Activated CD8-positive, alpha-beta T cell treated with anti-CD3 and anti-CD28 coated beads for 36 hours (primary cell): ENCODE data around the gene MAGOHB. TPM values are rescaled to one million over a fixed set of nuclear protein-coding genes. Genes with fewer than 3 reads are reported as not detected.

ENCODE experiments used
- ATAC-seq: fragments of 200-7000 bp; cut with Tn5 transposase; one replicate; pipeline ENCODE4 v1.10.0; 2021; ENCODE audit warnings: mild to moderate bottlenecking, moderate library complexity
- CTCF ChIA-PET: fragments of 350-600 bp; sonication (Branson Sonifier 250); formaldehyde crosslinking; loops from one replicate; lab custom pipeline; 2021; ENCODE audit warnings: antibody characterized with exemption; lab: Charles Lee
- POLR2A ChIA-PET: fragments of 350-600 bp; sonication (Branson Sonifier 250); formaldehyde crosslinking; loops from one replicate; lab custom pipeline; 2021; ENCODE audit warnings: antibody characterized with exemption; lab: Charles Lee
- DNase-seq: peaks from one replicate; pipeline ENCODE4 v3.0.0-alpha.2; 2020
- H3K27ac Mint-ChIP-seq: one replicate; pipeline ENCODE4 v1.8.0; 2021; ENCODE audit warnings: mild to moderate bottlenecking, mixed read lengths
- H3K27me3 Mint-ChIP-seq: one replicate; pipeline ENCODE4 v1.8.0; 2021; ENCODE audit warnings: mixed read lengths
- H3K36me3 Mint-ChIP-seq: one replicate; pipeline ENCODE4 v1.8.0; 2021; ENCODE audit warnings: low read depth, mixed read lengths
- H3K4me1 Mint-ChIP-seq: one replicate; pipeline ENCODE4 v1.8.0; 2021; ENCODE audit warnings: low read depth, mixed read lengths
- H3K4me3 Mint-ChIP-seq: one replicate; pipeline ENCODE4 v1.8.0; 2021; ENCODE audit warnings: mild to moderate bottlenecking, moderate library complexity, mixed read lengths
- H3K9me3 Mint-ChIP-seq: one replicate; pipeline ENCODE4 v1.8.0; 2021; ENCODE audit warnings: mixed read lengths
- intact Hi-C: fragments of 100-400 bp; cut with micrococcal nuclease; formaldehyde crosslinking; loops from one replicate; pipeline ENCODE4 v1.10.0; 2022
- total RNA-seq, 2 experiments: library from RNA; stranded (reverse); gene quantifications; one replicate each; pipeline ENCODE4 v1.2.3, GENCODE V29; 2021
- TF ChIP-seq, protein P1 (sequence below): fragments of 200-600 bp; IDR thresholded peaks from one replicate; pipeline ENCODE4 v1.8.0; 2022; ENCODE audit warnings: antibody characterized with exemption, mild to moderate bottlenecking

MAGOHB gene
- total RNA-seq, 2 experiments from 2014 or later, result 80.4 to 85.6 TPM

GRCh38 chr12:10557766-10558165 is 55.6 kb downstream of the MAGOHB start:
- CTCF ChIA-PET, result interaction anchor here (1.3 to 2.4 kb wide), 4 partner anchors 9 to 192 kb away, joined by 3 to 18 read pairs (median 6); no protein-coding TSS in a partner anchor
- intact Hi-C loops, result loop anchor here (5.0 to 10.0 kb wide), 3 partner anchors 60 to 193 kb away; partner anchors contain the start of gene KLRK1
- POLR2A ChIA-PET, result interaction anchor here (0.7 to 4.0 kb wide), 15 partner anchors 12 to 888 kb away, joined by 3 to 73 read pairs (median 3); partner anchors contain the start of gene CLEC2D
- ATAC-seq (no peak), DNase-seq (no peak)
- TF ChIP-seq, protein P1, sequence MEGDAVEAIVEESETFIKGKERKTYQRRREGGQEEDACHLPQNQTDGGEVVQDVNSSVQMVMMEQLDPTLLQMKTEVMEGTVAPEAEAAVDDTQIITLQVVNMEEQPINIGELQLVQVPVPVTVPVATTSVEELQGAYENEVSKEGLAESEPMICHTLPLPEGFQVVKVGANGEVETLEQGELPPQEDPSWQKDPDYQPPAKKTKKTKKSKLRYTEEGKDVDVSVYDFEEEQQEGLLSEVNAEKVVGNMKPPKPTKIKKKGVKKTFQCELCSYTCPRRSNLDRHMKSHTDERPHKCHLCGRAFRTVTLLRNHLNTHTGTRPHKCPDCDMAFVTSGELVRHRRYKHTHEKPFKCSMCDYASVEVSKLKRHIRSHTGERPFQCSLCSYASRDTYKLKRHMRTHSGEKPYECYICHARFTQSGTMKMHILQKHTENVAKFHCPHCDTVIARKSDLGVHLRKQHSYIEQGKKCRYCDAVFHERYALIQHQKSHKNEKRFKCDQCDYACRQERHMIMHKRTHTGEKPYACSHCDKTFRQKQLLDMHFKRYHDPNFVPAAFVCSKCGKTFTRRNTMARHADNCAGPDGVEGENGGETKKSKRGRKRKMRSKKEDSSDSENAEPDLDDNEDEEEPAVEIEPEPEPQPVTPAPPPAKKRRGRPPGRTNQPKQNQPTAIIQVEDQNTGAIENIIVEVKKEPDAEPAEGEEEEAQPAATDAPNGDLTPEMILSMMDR, result no peak
- Mint-ChIP-seq H3K4me1 (peaks cover 55% of the 10 kb centered on the region), H3K27ac (peak overlapping the region; percentile 95), H3K4me3 (peak overlapping the region; percentile 86), H3K9me3 (peaks cover 5% of the 10 kb centered on the region), H3K27me3 (no peaks in the 10 kb centered on the region), H3K36me3 (peaks cover 72% of the 10 kb centered on the region)

- intact Hi-C loops, result loop anchor here (5.0 to 10.0 kb wide), 3 partner anchors 60 to 193 kb away; partner anchors contain the start of gene KLRK1
- no peak for DNase-seq
- H3K36me3 Mint-ChIP-seq, result peaks cover 74% of the 10 kb centered on the region
- no peak for ATAC-seq
- H3K9me3 Mint-ChIP-seq, result peaks cover 9% of the 10 kb centered on the region
- peak overlapping the region; percentile 86 for H3K4me3 Mint-ChIP-seq
- peak overlapping the region; percentile 95 for H3K27ac Mint-ChIP-seq
- POLR2A ChIA-PET, result interaction anchor here (0.7 to 4.0 kb wide), 14 partner anchors 12 to 888 kb away, joined by 3 to 73 read pairs (median 3); partner anchors contain the start of gene CLEC2D
- TF ChIP-seq, protein P1, result no peak
- CTCF ChIA-PET, result interaction anchor here (1.3 to 2.4 kb wide), 4 partner anchors 10 to 192 kb away, joined by 3 to 18 read pairs (median 6); no protein-coding TSS in a partner anchor
- peaks cover 57% of the 10 kb centered on the region for H3K4me1 Mint-ChIP-seq
- H3K27me3 Mint-ChIP-seq, result no peaks in the 10 kb centered on the region
Observed at GRCh38 chr12:10557329-10557728, 56.1 kb downstream of the MAGOHB start.

GRCh38 chr12:10554756-10555481 is 58.5 kb downstream of the MAGOHB start:
- ATAC-seq (peak; percentile 14), DNase-seq (peak; percentile 60)
- Mint-ChIP-seq H3K27me3 (no peaks in the 10 kb centered on the region), H3K4me3 (peak overlapping the region; percentile 86), H3K27ac (peak overlapping the region; percentile 99), H3K36me3 (peaks cover 71% of the 10 kb centered on the region), H3K4me1 (peaks cover 49% of the 10 kb centered on the region), H3K9me3 (peaks cover 13% of the 10 kb centered on the region)
- intact Hi-C loops, result loop anchor here (5.0 to 10.0 kb wide), 4 partner anchors 58 to 888 kb away; partner anchors contain the start of genes CLEC2D and KLRK1
- ChIA-PET CTCF (interaction anchor here (0.6 to 2.6 kb wide), 7 partner anchors 12 to 319 kb away, joined by 3 to 10 read pairs (median 3); no protein-coding TSS in a partner anchor), POLR2A (interaction anchor here (0.6 to 3.5 kb wide), 32 partner anchors 8 to 906 kb away, joined by 3 to 139 read pairs (median 7); partner anchors contain the start of genes CD69, CLEC2B, CLEC2D and GABARAPL1)
- TF ChIP-seq, protein P1, result no peak

GRCh38 chr12:10554228-10554755 is 59.1 kb downstream of the MAGOHB start:
- TF ChIP-seq, protein P1, result no peak
- Mint-ChIP-seq H3K27me3 (no peaks in the 10 kb centered on the region), H3K27ac (peak overlapping the region; percentile 99), H3K9me3 (peaks cover 15% of the 10 kb centered on the region), H3K4me3 (peak overlapping the region; percentile 86), H3K4me1 (peaks cover 51% of the 10 kb centered on the region), H3K36me3 (peaks cover 67% of the 10 kb centered on the region)
- ChIA-PET POLR2A (interaction anchor here (0.6 to 3.5 kb wide), 36 partner anchors 12 to 906 kb away, joined by 3 to 139 read pairs (median 6); partner anchors contain the start of genes CD69, CLEC2B, CLEC2D and GABARAPL1), CTCF (interaction anchor here (0.6 to 2.6 kb wide), 7 partner anchors 11 to 318 kb away, joined by 3 to 10 read pairs (median 3); no protein-coding TSS in a partner anchor)
- DNase-seq, result peak; percentile 68
- peak; percentile 38 for ATAC-seq
- intact Hi-C loops, result loop anchor here (5.0 to 10.0 kb wide), 2 partner anchors 189 to 887 kb away; partner anchors contain the start of gene CLEC2D

Other genes with a start within 250 kb of the MAGOHB start
- 100 to 1,000 TPM; 111 to 112 TPM for gene KLRK1, start 223.6 kb downstream of the MAGOHB start, total RNA-seq
- 1 to 10 TPM; 2.9 to 3.7 TPM for gene KLRC4, start 203.9 kb downstream of the MAGOHB start, total RNA-seq
- gene KLRC3, start 193.0 kb downstream of the MAGOHB start, total RNA-seq, result 1 to 10 TPM; 2.0 to 2.8 TPM
- gene KLRC2, start 177.6 kb downstream of the MAGOHB start, total RNA-seq, result 1 to 10 TPM; 2.5 to 2.6 TPM
- 1 to 10 TPM; 5.3 to 7.2 TPM for gene KLRC1, start 160.2 kb downstream of the MAGOHB start, total RNA-seq
- 1 to 10 TPM; 3.3 to 3.8 TPM for gene EIF2S3B, start 107.7 kb downstream of the MAGOHB start, total RNA-seq
- 1 to 10 TPM in 1 of 2 experiments, under 1 TPM in 1; 0.70 to 1.1 TPM for gene STYK1, start 60.4 kb upstream of the MAGOHB start, total RNA-seq
- gene YBX3, start 109.7 kb upstream of the MAGOHB start, total RNA-seq, result 100 to 1,000 TPM; 258 to 273 TPM
- not detected for gene TAS2R7, start 189.0 kb upstream of the MAGOHB start, total RNA-seq
- not detected for gene TAS2R8, start 193.7 kb upstream of the MAGOHB start, total RNA-seq
- gene TAS2R9, start 196.6 kb upstream of the MAGOHB start, total RNA-seq, result not detected
- gene TAS2R10, start 212.7 kb upstream of the MAGOHB start, total RNA-seq, result not detected
- 1 to 10 TPM in 1 of 2 experiments, under 1 TPM in 1; 0.69 to 3.2 TPM for gene PRR4, start 235.9 kb upstream of the MAGOHB start, total RNA-seq